Caco-2 (cell line): ENCODE results near the gene GRK4. TPM values are rescaled to one million over a fixed set of nuclear protein-coding genes. Genes with fewer than 3 reads are reported as not detected.

Source experiments
- BruUV-seq: library from RNA; stranded (reverse); fragments of 400-500 nt; replicated peaks from 2 replicates; lab custom pipeline; 2021; lab: Mats Ljungman, UMichigan
- CTCF ChIA-PET: fragments of 300-600 bp; sonication (Branson Sonifier 250); formaldehyde crosslinking; loops from one replicate; lab custom pipeline; 2022; ENCODE audit warnings: antibody characterized with exemption; lab: Charles Lee
- POLR2A ChIA-PET: fragments of 300-600 bp; sonication (Branson Sonifier 250); formaldehyde crosslinking; loops from one replicate; lab custom pipeline; 2022; ENCODE audit warnings: antibody characterized with exemption; lab: Charles Lee
- DNase-seq, 2 experiments: peaks; one replicate each; pipeline versions ENCODE4 v3.0.0 to v3.0.0-alpha.2; 2020 to 2022
- H3K27me3 ChIP-seq: replicated peaks from 2 replicates; pipeline ENCODE4 v1.6.0; 2011; ENCODE audit warnings: low read length; ENCODE audit not compliant: control insufficient read depth, insufficient read depth
- H3K36me3 ChIP-seq: 2 replicates; pipeline ENCODE4 v1.5.1; 2011; ENCODE audit warnings: low read length; ENCODE audit not compliant: control insufficient read depth, insufficient read depth
- H3K4me1 ChIP-seq: fragments of 250-450 bp; sonication (Bioruptor Pico); 2 replicates; pipeline ENCODE4 v1.5.1; 2020; ENCODE audit warnings: mild to moderate bottlenecking
- H3K4me3 ChIP-seq: 2 replicates; pipeline ENCODE4 v1.5.1; 2011; ENCODE audit warnings: low read depth, mild to moderate bottlenecking, control low read depth, low read length
- H3K9me3 ChIP-seq: fragments of 250-450 bp; sonication (Bioruptor Pico); 2 replicates; pipeline ENCODE4 v1.5.1; 2020; ENCODE audit warnings: mild to moderate bottlenecking, moderate library complexity
- H3K27ac Mint-ChIP-seq: one replicate; pipeline ENCODE4 v1.8.0; 2022; ENCODE audit warnings: mixed read lengths; ENCODE audit not compliant: unreplicated experiment
- H3K27me3 Mint-ChIP-seq: one replicate; pipeline ENCODE4 v1.8.0; 2022; ENCODE audit warnings: mixed read lengths; ENCODE audit not compliant: insufficient read depth, unreplicated experiment
- H3K36me3 Mint-ChIP-seq: one replicate; pipeline ENCODE4 v1.8.0; 2022; ENCODE audit warnings: mild to moderate bottlenecking, mixed read lengths; ENCODE audit not compliant: insufficient read depth, unreplicated experiment
- H3K4me1 Mint-ChIP-seq: one replicate; pipeline ENCODE4 v1.8.0; 2022; ENCODE audit warnings: low read depth, mixed read lengths; ENCODE audit not compliant: unreplicated experiment
- H3K4me3 Mint-ChIP-seq: one replicate; pipeline ENCODE4 v1.8.0; 2022; ENCODE audit warnings: mild to moderate bottlenecking, moderate library complexity, mixed read lengths; ENCODE audit not compliant: unreplicated experiment
- H3K9me3 Mint-ChIP-seq: one replicate; pipeline ENCODE4 v1.8.0; 2022; ENCODE audit warnings: mixed read lengths; ENCODE audit not compliant: unreplicated experiment
- intact Hi-C: fragments of 100-400 bp; cut with micrococcal nuclease; formaldehyde crosslinking; loops from one replicate; pipeline ENCODE4 v1.10.0; 2022; ENCODE audit not compliant: unreplicated experiment
- total RNA-seq: library from RNA; stranded (reverse); gene quantifications from 2 replicates; pipeline ENCODE4 v1.2.3, GENCODE V29; 2022
- TF ChIP-seq, protein P1 (sequence below), 2 experiments: fragments of 200-600 bp in 1 of 2; IDR thresholded peaks; 1 replicate in 1 of 2; 2 replicates in 1 of 2; pipeline versions ENCODE4 v1.5.1 to v1.8.0; 2011 to 2022; ENCODE audit warnings: antibody characterized with exemption in 1 of 2, control low read depth in 1 of 2, inconsistent platforms in 1 of 2, low read depth in 1 of 2, low read length in 1 of 2, mild to moderate bottlenecking in 1 of 2, moderate library complexity in 1 of 2; ENCODE audit not compliant: insufficient read depth in 1 of 2, severe bottlenecking in 1 of 2, unreplicated experiment in 1 of 2

GRK4 gene
- total RNA-seq, 1 experiment from 2014 or later = 7.1 TPM

DNA sequence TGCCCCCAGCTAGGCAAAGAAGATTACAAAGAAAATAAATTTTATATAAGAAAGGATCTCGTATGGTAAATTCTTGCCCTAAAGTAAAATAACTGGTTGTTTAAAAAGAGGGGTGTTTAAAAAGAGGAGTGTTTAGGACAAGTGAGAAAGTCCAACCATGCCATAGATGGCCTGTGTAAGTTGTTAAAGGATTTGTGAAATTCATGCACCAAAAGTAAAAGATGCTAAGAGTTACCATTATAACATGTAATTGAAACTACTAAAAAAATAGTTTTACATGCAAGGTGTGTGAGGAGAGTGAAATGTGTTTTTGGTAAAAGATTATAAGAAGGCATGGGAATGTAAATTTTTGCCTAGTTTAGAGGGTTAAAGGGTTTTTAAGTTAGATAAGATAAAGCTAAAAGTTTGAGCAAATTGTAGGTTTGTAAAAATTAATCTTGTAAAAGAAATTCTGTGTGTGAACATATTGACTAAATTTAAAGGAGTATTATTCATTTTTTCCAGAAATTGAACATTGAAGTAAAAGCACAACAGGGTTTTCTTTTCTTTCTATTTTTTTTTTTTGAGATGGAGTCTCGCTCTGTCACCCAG, 90.9 kb downstream of the GRK4 start:
- no peaks in the 10 kb centered on the region for H3K27me3 Mint-ChIP-seq
- CTCF ChIA-PET = no interaction called here

DNA sequence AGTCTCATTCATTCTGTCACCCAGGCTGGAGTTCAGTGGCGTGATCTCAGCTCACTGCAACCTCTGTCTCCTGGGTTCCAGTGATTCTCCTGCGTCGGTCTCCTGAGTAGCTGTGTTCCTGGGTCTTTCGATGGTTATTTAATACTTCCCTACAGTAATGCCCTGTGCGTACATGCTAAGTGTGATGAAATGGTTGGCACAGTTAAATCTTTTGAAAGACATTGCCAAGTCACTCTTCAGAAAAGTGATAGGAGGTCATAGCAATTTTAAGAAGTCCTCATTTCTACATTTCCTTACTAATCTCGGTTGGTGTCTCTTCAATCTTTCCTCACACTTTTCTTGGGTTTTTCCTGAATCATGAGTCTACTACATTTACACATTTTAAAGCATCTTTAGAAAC, 96.6 kb downstream of the GRK4 start:
- Mint-ChIP-seq H3K27me3 (no peaks in the 10 kb centered on the region), H3K4me1 (no peaks in the 10 kb centered on the region), H3K4me3 (no peak overlapping the region), H3K27ac (no peak overlapping the region), H3K9me3 (peaks cover 21% of the 10 kb centered on the region), H3K36me3 (no peaks in the 10 kb centered on the region)
- Histone ChIP-seq H3K4me1 (no peaks in the 10 kb centered on the region), H3K9me3 (no peaks in the 10 kb centered on the region; the same call in none of the 2 replicates), H3K4me3 (no peak overlapping the region), H3K27me3 (no peaks in the 10 kb centered on the region), H3K36me3 (no peaks in the 10 kb centered on the region)
- BruUV-seq = no TSS peak
- no peak for DNase-seq
- POLR2A ChIA-PET = no interaction called here
- TF ChIP-seq, protein P1, sequence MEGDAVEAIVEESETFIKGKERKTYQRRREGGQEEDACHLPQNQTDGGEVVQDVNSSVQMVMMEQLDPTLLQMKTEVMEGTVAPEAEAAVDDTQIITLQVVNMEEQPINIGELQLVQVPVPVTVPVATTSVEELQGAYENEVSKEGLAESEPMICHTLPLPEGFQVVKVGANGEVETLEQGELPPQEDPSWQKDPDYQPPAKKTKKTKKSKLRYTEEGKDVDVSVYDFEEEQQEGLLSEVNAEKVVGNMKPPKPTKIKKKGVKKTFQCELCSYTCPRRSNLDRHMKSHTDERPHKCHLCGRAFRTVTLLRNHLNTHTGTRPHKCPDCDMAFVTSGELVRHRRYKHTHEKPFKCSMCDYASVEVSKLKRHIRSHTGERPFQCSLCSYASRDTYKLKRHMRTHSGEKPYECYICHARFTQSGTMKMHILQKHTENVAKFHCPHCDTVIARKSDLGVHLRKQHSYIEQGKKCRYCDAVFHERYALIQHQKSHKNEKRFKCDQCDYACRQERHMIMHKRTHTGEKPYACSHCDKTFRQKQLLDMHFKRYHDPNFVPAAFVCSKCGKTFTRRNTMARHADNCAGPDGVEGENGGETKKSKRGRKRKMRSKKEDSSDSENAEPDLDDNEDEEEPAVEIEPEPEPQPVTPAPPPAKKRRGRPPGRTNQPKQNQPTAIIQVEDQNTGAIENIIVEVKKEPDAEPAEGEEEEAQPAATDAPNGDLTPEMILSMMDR (IDR thresholded peaks at IDR 0.05; ENCODE audit: insufficient read depth in 1 of 2, low read depth in 1 of 2, low read length in 1 of 2, severe bottlenecking in 1 of 2, unreplicated experiment in 1 of 2) = no peak
- intact Hi-C loops = no loop called here
- CTCF ChIA-PET = no interaction called here

More for the DNA sequence above, 90.9 kb downstream of the GRK4 start:
- BruUV-seq = no TSS peak
- Mint-ChIP-seq H3K9me3 (peaks cover 30% of the 10 kb centered on the region), H3K4me3 (no peak overlapping the region), H3K36me3 (peaks cover 6% of the 10 kb centered on the region), H3K4me1 (no peaks in the 10 kb centered on the region), H3K27ac (no peak overlapping the region)
- Histone ChIP-seq H3K36me3 (no peaks in the 10 kb centered on the region), H3K9me3 (peaks cover 8% of the 10 kb centered on the region), H3K4me1 (no peaks in the 10 kb centered on the region), H3K4me3 (no peak overlapping the region), H3K27me3 (no peaks in the 10 kb centered on the region)
- intact Hi-C loops = no loop called here
- TF ChIP-seq, protein P1 (IDR thresholded peaks at IDR 0.05; ENCODE audit: insufficient read depth in 1 of 2, low read depth in 1 of 2, low read length in 1 of 2, severe bottlenecking in 1 of 2, unreplicated experiment in 1 of 2) = no peak
- POLR2A ChIA-PET = no interaction called here
- no peak for DNase-seq

DNA sequence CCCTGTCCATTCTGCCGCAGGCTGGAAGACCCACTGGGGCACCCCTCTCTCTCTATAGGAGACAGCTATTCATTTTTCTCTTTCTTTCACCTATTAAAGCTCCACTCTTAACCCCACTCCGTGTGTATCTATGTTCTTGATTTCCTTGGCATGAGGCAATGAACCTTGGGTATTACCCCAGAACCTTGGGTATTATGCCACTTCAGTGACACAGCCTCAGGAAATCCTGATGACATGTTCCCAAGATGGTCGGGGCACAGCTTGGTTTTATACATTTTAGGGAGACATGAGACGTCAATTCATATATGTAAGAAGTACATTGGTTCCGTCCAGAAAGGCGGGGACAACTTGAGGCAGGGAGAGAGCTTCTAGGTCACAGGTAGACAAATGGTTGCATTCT, 97.6 kb downstream of the GRK4 start:
- DNase-seq = no peak
- ChIA-PET POLR2A (no interaction called here), CTCF (no interaction called here)
- Mint-ChIP-seq H3K4me3 (no peak overlapping the region), H3K27me3 (no peaks in the 10 kb centered on the region), H3K9me3 (peaks cover 13% of the 10 kb centered on the region), H3K36me3 (no peaks in the 10 kb centered on the region), H3K4me1 (no peaks in the 10 kb centered on the region), H3K27ac (no peak overlapping the region)
- H3K36me3 ChIP-seq = no peaks in the 10 kb centered on the region
- intact Hi-C loops = no loop called here
- H3K4me3 ChIP-seq = no peak overlapping the region
- H3K4me1 ChIP-seq = no peaks in the 10 kb centered on the region
- TF ChIP-seq, protein P1 (IDR thresholded peaks at IDR 0.05; ENCODE audit: insufficient read depth in 1 of 2, low read depth in 1 of 2, low read length in 1 of 2, severe bottlenecking in 1 of 2, unreplicated experiment in 1 of 2) = no peak
- no TSS peak for BruUV-seq
- H3K27me3 ChIP-seq = no peaks in the 10 kb centered on the region
- H3K9me3 ChIP-seq = no peaks in the 10 kb centered on the region; the same call in 1 of the 2 replicates
